Endothelial cell (in vitro differentiated cells): ENCODE measurements around the gene ADD2. TPM values are rescaled to one million over a fixed set of nuclear protein-coding genes. Genes with fewer than 3 reads are reported as not detected.

ENCODE experiments used
- DNase-seq: peaks from one replicate; pipeline ENCODE4 v3.0.0; 2021; ENCODE audit warnings: low spot score
- H3K27ac Mint-ChIP-seq: one replicate; pipeline ENCODE4 v1.8.0; 2021; ENCODE audit warnings: mixed read lengths, inconsistent platforms; ENCODE audit not compliant: unreplicated experiment
- H3K27me3 Mint-ChIP-seq: one replicate; pipeline ENCODE4 v1.8.0; 2021; ENCODE audit warnings: mild to moderate bottlenecking, moderate library complexity, mixed read lengths, inconsistent platforms; ENCODE audit not compliant: unreplicated experiment
- H3K36me3 Mint-ChIP-seq: one replicate; pipeline ENCODE4 v1.8.0; 2021; ENCODE audit warnings: mild to moderate bottlenecking, low read depth, mixed read lengths, inconsistent platforms; ENCODE audit not compliant: unreplicated experiment
- H3K4me1 Mint-ChIP-seq: one replicate; pipeline ENCODE4 v1.8.0; 2021; ENCODE audit warnings: mild to moderate bottlenecking, mixed read lengths, inconsistent platforms; ENCODE audit not compliant: unreplicated experiment
- H3K4me3 Mint-ChIP-seq: one replicate; pipeline ENCODE4 v1.8.0; 2021; ENCODE audit warnings: mild to moderate bottlenecking, mixed read lengths, inconsistent platforms; ENCODE audit not compliant: unreplicated experiment
- H3K9me3 Mint-ChIP-seq: one replicate; pipeline ENCODE4 v1.8.0; 2021; ENCODE audit warnings: mixed read lengths, inconsistent platforms; ENCODE audit not compliant: unreplicated experiment
- total RNA-seq: library from RNA; stranded (reverse); fragmentation: NEBNext Ultra II Directional; extraction: Animal tissue kit (Norgen Biotek cat#: 25700); gene quantifications from one replicate; pipeline ENCODE4 v1.2.1, GENCODE V29; 2021; ENCODE audit not compliant: unreplicated experiment
- TF ChIP-seq, protein P1 (sequence below): fragments of 200-600 bp; sonication (generic); IDR thresholded peaks from one replicate; pipeline ENCODE4 v1.5.0; 2021; ENCODE audit warnings: antibody characterized with exemption; ENCODE audit not compliant: unreplicated experiment

Gene ADD2
- total RNA-seq, 1 donor from 2014 or later: 54.0 TPM

- peaks cover 1% of the 10 kb centered on the region for H3K27me3 Mint-ChIP-seq
- peaks cover 20% of the 10 kb centered on the region for H3K4me1 Mint-ChIP-seq
- TF ChIP-seq, protein P1, sequence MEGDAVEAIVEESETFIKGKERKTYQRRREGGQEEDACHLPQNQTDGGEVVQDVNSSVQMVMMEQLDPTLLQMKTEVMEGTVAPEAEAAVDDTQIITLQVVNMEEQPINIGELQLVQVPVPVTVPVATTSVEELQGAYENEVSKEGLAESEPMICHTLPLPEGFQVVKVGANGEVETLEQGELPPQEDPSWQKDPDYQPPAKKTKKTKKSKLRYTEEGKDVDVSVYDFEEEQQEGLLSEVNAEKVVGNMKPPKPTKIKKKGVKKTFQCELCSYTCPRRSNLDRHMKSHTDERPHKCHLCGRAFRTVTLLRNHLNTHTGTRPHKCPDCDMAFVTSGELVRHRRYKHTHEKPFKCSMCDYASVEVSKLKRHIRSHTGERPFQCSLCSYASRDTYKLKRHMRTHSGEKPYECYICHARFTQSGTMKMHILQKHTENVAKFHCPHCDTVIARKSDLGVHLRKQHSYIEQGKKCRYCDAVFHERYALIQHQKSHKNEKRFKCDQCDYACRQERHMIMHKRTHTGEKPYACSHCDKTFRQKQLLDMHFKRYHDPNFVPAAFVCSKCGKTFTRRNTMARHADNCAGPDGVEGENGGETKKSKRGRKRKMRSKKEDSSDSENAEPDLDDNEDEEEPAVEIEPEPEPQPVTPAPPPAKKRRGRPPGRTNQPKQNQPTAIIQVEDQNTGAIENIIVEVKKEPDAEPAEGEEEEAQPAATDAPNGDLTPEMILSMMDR: no peak
- H3K9me3 Mint-ChIP-seq: no peaks in the 10 kb centered on the region
- H3K4me3 Mint-ChIP-seq: no peak overlapping the region
- no peak for DNase-seq
- no peaks in the 10 kb centered on the region for H3K36me3 Mint-ChIP-seq
- no peak overlapping the region for H3K27ac Mint-ChIP-seq
Measured at GRCh38 chr2:70738159-70738558, 29.8 kb downstream of the ADD2 start.

DNA sequence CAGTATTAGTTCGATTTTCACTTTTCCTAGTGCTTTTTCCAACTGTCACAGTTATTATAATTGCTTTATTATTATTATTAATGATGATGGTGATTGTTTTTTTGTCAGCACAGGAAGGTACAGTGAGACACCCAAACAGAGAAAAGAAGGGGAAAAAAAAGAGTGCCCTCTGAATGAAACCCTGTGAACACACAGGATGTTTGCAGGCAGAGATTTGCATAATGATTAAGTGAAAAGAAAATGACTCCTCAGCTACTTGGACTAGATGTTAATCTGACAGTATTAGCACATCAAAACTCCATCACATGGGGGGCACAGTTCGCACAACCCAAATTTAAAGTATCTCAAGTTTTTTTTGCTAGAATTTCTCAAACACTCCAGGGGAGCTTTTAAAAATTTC, 32.9 kb downstream of the ADD2 start:
- H3K4me3 Mint-ChIP-seq: no peak overlapping the region
- no peak overlapping the region for H3K27ac Mint-ChIP-seq

GRCh38 chr2:70733646-70734180, 34.3 kb downstream of the ADD2 start:
- H3K27ac Mint-ChIP-seq: no peak overlapping the region
- TF ChIP-seq, protein P1: no peak
- no peak for DNase-seq
- H3K36me3 Mint-ChIP-seq: no peaks in the 10 kb centered on the region
- H3K27me3 Mint-ChIP-seq: peaks cover 1% of the 10 kb centered on the region
- peaks cover 33% of the 10 kb centered on the region for H3K4me1 Mint-ChIP-seq
- H3K4me3 Mint-ChIP-seq: no peak overlapping the region
- H3K9me3 Mint-ChIP-seq: no peaks in the 10 kb centered on the region

More for the DNA sequence above, 32.9 kb downstream of the ADD2 start:
- no peaks in the 10 kb centered on the region for H3K36me3 Mint-ChIP-seq
- TF ChIP-seq, protein P1: no peak
- peaks cover 33% of the 10 kb centered on the region for H3K4me1 Mint-ChIP-seq
- peaks cover 1% of the 10 kb centered on the region for H3K27me3 Mint-ChIP-seq
- no peaks in the 10 kb centered on the region for H3K9me3 Mint-ChIP-seq
- DNase-seq: no peak

GRCh38 chr2:70732766-70733645, 35.0 kb downstream of the ADD2 start:
- no peak for DNase-seq
- H3K27ac Mint-ChIP-seq: no peak overlapping the region
- no peaks in the 10 kb centered on the region for H3K9me3 Mint-ChIP-seq
- no peak overlapping the region for H3K4me3 Mint-ChIP-seq
- H3K4me1 Mint-ChIP-seq: peaks cover 33% of the 10 kb centered on the region
- no peaks in the 10 kb centered on the region for H3K36me3 Mint-ChIP-seq
- TF ChIP-seq, protein P1: no peak
- peaks cover 1% of the 10 kb centered on the region for H3K27me3 Mint-ChIP-seq

- Mint-ChIP-seq H3K27me3 (peaks cover 1% of the 10 kb centered on the region), H3K9me3 (no peaks in the 10 kb centered on the region), H3K27ac (no peak overlapping the region), H3K4me1 (peaks cover 37% of the 10 kb centered on the region), H3K4me3 (no peak overlapping the region), H3K36me3 (no peaks in the 10 kb centered on the region)
- DNase-seq: no peak
- TF ChIP-seq, protein P1: no peak
Measured at GRCh38 chr2:70730730-70731129, 37.3 kb downstream of the ADD2 start.
